OCI-LY1 (cell line): ENCODE data around the gene TSKU.

Experiments
- H2AFZ ChIP-seq: fragments of 200-600 bp; sonication (generic), shearing (Covaris generic); 2 replicates; pipeline ENCODE4 v1.6.0; 2014; ENCODE audit warnings: antibody characterized with exemption, mild to moderate bottlenecking, low read length
- H3F3A ChIP-seq: fragments of 200-600 bp; sonication (generic), shearing (Covaris generic); 2 replicates; pipeline ENCODE4 v1.6.0; 2014; ENCODE audit warnings: mild to moderate bottlenecking, antibody characterized with exemption, low read length, moderate library complexity; ENCODE audit not compliant: insufficient read depth
- H3K27ac ChIP-seq: fragments of 200-600 bp; sonication (generic); 2 replicates; pipeline ENCODE4 v1.5.1; 2014; ENCODE audit warnings: low read length, mixed run types, mild to moderate bottlenecking, low read depth; ENCODE audit not compliant: poor library complexity, severe bottlenecking
- H3K27me3 ChIP-seq: fragments of 200-600 bp; sonication (generic); 2 replicates; pipeline ENCODE4 v1.6.0; 2014; ENCODE audit warnings: antibody characterized with exemption, mild to moderate bottlenecking, low read length, moderate library complexity; ENCODE audit not compliant: insufficient read depth
- H3K36me3 ChIP-seq: fragments of 200-600 bp; sonication (generic); 2 replicates; pipeline ENCODE4 v1.6.1; 2014; ENCODE audit warnings: mild to moderate bottlenecking, antibody characterized with exemption, low read length, moderate library complexity, mixed read lengths; ENCODE audit not compliant: insufficient read depth
- H3K4me1 ChIP-seq: fragments of 200-600 bp; sonication (generic); 2 replicates; pipeline ENCODE4 v1.5.1; 2014; ENCODE audit warnings: mild to moderate bottlenecking, low read length, moderate library complexity; ENCODE audit not compliant: insufficient read depth, severe bottlenecking
- H3K4me2 ChIP-seq: fragments of 200-600 bp; sonication (generic), shearing (Covaris generic); 2 replicates; pipeline ENCODE4 v1.6.1; 2014; ENCODE audit warnings: low read length
- H3K4me3 ChIP-seq: fragments of 200-600 bp; sonication (generic); 2 replicates; pipeline ENCODE4 v1.5.1; 2014; ENCODE audit warnings: low read length, low read depth, mild to moderate bottlenecking, mixed read lengths; ENCODE audit not compliant: poor library complexity, severe bottlenecking
- H3K79me2 ChIP-seq: fragments of 200-600 bp; shearing (Covaris generic); 2 replicates; pipeline ENCODE4 v1.6.1; 2016; ENCODE audit warnings: mixed run types, low read length, mixed read lengths; ENCODE audit not compliant: insufficient read depth
- H3K9ac ChIP-seq: fragments of 200-600 bp; sonication (generic), shearing (Covaris generic); 2 replicates; pipeline ENCODE4 v1.6.1; 2014; ENCODE audit warnings: mild to moderate bottlenecking, low read length, mixed read lengths
- H3K9me2 ChIP-seq: fragments of 200-600 bp; sonication (generic), shearing (Covaris generic); 2 replicates; pipeline ENCODE4 v1.6.1; 2014; ENCODE audit warnings: low read depth, mild to moderate bottlenecking, low read length, mixed read lengths
- H3K9me3 ChIP-seq: fragments of 200-600 bp; shearing (Covaris generic); 2 replicates; pipeline ENCODE4 v1.6.1; 2014; ENCODE audit warnings: low read length, mixed read lengths
- H4K20me1 ChIP-seq: fragments of 200-600 bp; sonication (generic), shearing (Covaris generic); 2 replicates; pipeline ENCODE4 v1.6.0; 2016; ENCODE audit warnings: mild to moderate bottlenecking, low read length; ENCODE audit not compliant: insufficient read depth
- EZH2 ChIP-seq: fragments of 200-600 bp; sonication (generic), shearing (Covaris generic); IDR thresholded peaks from 2 replicates; pipeline ENCODE4 v1.8.0; 2017; ENCODE audit warnings: borderline replicate concordance, mixed run types, mild to moderate bottlenecking, antibody characterized with exemption, low read length, moderate library complexity, mixed read lengths
- TF ChIP-seq, protein P1 (sequence below): fragments of 200-600 bp; sonication (generic), shearing (Covaris generic); IDR thresholded peaks from 2 replicates; pipeline ENCODE4 v1.5.1; 2017; ENCODE audit warnings: mild to moderate bottlenecking, antibody characterized with exemption, low read length, moderate library complexity, mixed read lengths

Gene TSKU

DNA sequence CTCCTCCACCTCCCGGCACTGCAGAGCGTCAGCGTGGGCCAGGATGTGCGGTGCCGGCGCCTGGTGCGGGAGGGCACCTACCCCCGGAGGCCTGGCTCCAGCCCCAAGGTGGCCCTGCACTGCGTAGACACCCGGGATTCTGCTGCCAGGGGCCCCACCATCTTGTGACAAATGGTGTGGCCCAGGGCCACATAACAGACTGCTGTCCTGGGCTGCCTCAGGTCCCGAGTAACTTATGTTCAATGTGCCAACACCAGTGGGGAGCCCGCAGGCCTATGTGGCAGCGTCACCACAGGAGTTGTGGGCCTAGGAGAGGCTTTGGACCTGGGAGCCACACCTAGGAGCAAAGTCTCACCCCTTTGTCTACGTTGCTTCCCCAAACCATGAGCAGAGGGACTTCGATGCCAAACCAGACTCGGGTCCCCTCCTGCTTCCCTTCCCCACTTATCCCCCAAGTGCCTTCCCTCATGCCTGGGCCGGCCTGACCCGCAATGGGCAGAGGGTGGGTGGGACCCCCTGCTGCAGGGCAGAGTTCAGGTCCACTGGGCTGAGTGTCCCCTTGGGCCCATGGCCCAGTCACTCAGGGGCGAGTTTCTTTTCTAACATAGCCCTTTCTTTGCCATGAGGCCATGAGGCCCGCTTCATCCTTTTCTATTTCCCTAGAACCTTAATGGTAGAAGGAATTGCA lies 13.5 kb downstream of the TSKU start:
- Histone ChIP-seq H3K9me3 (no peaks in the 10 kb centered on the region), H3K4me2 (no peak overlapping the region), H4K20me1 (no peaks in the 10 kb centered on the region), H3K27ac (no peak overlapping the region), H3F3A (no peaks in the 10 kb centered on the region), H2AFZ (no peak overlapping the region), H3K27me3 (no peaks in the 10 kb centered on the region; the same call in 1 of the 2 replicates), H3K9me2 (no peaks in the 10 kb centered on the region), H3K4me3 (no peak overlapping the region), H3K4me1 (peaks cover 5% of the 10 kb centered on the region), H3K9ac (no peak overlapping the region), H3K36me3 (no peaks in the 10 kb centered on the region), H3K79me2 (no peaks in the 10 kb centered on the region)
- TF ChIP-seq, protein P1, sequence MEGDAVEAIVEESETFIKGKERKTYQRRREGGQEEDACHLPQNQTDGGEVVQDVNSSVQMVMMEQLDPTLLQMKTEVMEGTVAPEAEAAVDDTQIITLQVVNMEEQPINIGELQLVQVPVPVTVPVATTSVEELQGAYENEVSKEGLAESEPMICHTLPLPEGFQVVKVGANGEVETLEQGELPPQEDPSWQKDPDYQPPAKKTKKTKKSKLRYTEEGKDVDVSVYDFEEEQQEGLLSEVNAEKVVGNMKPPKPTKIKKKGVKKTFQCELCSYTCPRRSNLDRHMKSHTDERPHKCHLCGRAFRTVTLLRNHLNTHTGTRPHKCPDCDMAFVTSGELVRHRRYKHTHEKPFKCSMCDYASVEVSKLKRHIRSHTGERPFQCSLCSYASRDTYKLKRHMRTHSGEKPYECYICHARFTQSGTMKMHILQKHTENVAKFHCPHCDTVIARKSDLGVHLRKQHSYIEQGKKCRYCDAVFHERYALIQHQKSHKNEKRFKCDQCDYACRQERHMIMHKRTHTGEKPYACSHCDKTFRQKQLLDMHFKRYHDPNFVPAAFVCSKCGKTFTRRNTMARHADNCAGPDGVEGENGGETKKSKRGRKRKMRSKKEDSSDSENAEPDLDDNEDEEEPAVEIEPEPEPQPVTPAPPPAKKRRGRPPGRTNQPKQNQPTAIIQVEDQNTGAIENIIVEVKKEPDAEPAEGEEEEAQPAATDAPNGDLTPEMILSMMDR = no peak
- TF ChIP-seq EZH2 = no peak

- Histone ChIP-seq H3F3A (no peaks in the 10 kb centered on the region), H2AFZ (no peak overlapping the region), H3K4me1 (peaks cover 5% of the 10 kb centered on the region), H3K27me3 (no peaks in the 10 kb centered on the region; the same call in 1 of the 2 replicates), H3K9ac (no peak overlapping the region), H3K79me2 (no peaks in the 10 kb centered on the region), H3K4me2 (no peak overlapping the region), H4K20me1 (no peaks in the 10 kb centered on the region), H3K9me3 (no peaks in the 10 kb centered on the region), H3K9me2 (no peaks in the 10 kb centered on the region), H3K4me3 (no peak overlapping the region), H3K27ac (no peak overlapping the region), H3K36me3 (no peaks in the 10 kb centered on the region)
- TF ChIP-seq, protein P1 = no peak
- no peak for TF ChIP-seq EZH2
Observed at GRCh38 chr11:76797341-76798201, 14.4 kb downstream of the TSKU start.

DNA sequence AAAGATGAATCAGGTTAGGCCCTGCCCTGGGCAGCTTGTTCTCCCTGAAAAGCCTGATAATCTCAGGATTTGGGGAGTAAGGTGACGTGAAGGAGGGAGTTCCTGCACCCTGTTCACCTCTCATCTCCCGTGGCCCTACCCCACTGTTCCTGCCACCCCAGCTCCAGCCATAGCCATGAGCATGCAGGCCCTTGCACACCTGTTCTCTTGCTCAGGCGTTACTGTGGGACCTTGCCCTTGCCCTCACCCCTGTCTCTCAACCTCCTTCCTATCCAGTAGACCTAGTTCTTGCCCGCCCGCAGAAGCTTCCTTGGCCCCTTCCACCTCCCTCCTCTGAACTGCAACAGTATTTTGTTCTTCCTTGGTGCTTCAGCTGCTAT lies 15.0 kb downstream of the TSKU start:
- Histone ChIP-seq H3K27ac (no peak overlapping the region), H3K9me2 (no peaks in the 10 kb centered on the region), H4K20me1 (no peaks in the 10 kb centered on the region), H3K4me2 (no peak overlapping the region), H3K9me3 (no peaks in the 10 kb centered on the region), H2AFZ (no peak overlapping the region), H3K4me3 (no peak overlapping the region), H3K36me3 (no peaks in the 10 kb centered on the region), H3F3A (no peaks in the 10 kb centered on the region), H3K79me2 (no peaks in the 10 kb centered on the region), H3K9ac (no peak overlapping the region), H3K27me3 (no peaks in the 10 kb centered on the region; the same call in 1 of the 2 replicates), H3K4me1 (peaks cover 5% of the 10 kb centered on the region)
- TF ChIP-seq EZH2 = no peak
- TF ChIP-seq, protein P1 = no peak
